ENCODE measurements around the gene BICDL2.
A peak's percentile ranks its signal among the peaks of the same experiment; 100 is the strongest.

The BICDL2 gene

GRCh38 chr16:3008690-3009037 lies 28.1 kb downstream of the BICDL2 start:
- DNase-seq = no peak

- DNase-seq = no peak
These were observed 28.6 kb downstream of the BICDL2 start for GRCh38 chr16:3007957-3008689.

DNA sequence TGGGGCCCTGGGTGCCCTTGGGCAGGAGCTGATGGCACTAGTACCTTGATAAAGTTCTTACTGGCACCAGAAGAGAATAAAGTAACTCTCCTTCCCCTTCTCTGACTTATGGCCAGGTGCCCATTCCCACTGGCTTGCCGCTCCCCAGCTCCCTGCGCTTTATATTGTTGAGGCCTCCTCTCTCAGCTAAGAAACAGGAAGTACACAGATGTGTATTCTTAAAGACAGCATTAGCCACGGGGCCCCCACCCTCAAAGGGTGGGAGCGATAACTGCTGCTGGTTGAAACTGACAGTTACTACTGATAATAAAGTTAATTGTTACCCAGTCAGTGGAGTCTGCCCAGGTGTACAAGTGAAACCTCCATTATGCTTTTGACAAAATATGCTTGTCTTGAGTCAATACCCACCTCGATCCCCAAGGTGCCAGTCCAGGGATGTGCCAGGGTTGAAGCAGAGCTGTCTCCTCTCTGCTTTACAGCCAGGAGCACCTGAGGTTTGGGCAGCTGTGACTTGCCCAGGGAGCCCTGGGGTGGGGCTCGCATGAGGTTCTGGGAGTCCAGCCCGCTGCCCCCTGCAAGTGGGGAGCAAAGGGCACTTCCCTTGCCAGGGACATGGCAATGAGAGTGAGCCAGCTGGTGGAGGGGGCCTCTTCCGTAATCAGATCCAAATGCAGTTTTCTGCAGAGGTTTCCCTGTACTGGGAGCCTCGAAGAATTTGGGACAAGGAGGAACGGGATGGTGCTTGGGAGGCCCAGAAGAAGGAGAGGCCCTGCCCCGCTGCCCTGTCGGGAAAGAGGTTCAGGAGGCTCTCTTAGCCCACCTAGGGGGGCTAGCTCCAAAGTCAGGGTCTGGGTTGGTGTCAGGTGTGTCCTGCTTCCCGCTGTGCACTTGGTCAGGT lies 29.4 kb downstream of the BICDL2 start:
- no peak for DNase-seq

DNA sequence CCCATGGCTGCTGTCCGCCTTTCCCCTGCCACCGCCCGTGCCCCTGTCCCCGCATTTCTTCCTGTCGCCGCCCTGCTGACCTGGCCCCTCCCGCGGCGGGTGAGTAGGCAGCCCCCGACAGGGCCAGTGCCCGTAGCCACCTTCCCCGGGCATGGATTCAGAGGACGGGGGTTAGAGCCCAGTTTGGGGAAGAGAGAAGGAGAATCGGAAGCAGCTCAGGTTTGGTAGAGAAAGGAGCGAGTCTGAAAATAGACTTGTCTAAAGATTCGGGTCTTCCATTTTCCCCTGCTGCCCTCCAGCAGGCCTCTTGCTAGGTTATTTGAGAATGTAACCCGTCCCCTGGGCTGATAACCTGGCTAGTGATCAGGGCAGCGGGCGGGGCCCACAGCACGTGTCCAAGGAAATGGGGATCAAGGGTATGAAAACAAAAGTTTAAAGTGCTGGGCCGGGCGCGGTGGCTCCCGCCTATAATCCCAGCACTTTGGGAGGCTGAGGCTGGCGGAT lies 31.9 kb downstream of the BICDL2 start:
- no peak for DNase-seq

DNA sequence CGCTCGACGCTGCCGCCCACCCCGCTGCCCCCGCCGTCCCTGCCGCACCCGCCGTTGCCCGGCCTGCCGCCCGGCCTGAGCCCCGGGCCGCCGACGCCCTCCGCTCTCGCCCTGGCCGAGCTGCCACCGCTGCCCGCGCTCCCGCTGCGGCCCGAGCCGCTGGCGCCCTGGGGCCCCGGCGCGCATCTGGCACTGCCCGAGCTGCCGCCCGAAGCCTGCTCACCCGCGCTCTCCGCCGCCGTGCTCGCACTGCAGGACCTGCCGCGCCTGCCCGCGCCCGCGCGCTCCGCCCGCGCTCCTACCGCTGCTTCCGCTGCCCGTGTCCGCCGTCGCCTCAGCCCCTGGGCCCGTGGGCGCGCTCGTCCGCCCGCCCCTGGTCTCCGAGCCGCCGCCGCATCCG lies 32.4 kb downstream of the BICDL2 start:
- DNase-seq = peak in 1 of 2 experiments; percentile 25

GRCh38 chr16:3003582-3004270 lies 33.0 kb downstream of the BICDL2 start:
- peak; percentile 96 to 97 for DNase-seq

DNA sequence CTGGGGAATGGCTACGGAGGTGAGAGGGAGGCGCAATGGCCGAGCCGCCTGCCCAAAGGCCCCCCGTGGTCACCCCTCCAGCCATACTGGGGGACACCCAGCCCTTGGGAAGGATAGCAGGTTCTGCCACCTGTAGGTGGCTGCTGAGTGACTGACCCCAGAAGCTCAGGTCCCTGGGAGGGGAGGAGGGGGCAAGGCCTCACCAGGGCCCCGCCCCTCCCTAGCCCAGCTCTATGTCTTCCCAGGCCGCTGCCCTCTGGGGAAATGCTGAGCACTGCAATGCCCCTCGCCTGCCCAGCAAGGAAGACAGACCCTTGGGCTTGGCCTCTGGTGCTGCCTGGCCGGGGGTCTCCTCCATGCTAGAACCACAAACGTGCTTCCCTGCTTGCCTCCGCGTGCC lies 35.4 kb downstream of the BICDL2 start:
- no peak for DNase-seq

- DNase-seq = no peak
These were observed 36.2 kb downstream of the BICDL2 start for GRCh38 chr16:3000540-3000939.

DNA sequence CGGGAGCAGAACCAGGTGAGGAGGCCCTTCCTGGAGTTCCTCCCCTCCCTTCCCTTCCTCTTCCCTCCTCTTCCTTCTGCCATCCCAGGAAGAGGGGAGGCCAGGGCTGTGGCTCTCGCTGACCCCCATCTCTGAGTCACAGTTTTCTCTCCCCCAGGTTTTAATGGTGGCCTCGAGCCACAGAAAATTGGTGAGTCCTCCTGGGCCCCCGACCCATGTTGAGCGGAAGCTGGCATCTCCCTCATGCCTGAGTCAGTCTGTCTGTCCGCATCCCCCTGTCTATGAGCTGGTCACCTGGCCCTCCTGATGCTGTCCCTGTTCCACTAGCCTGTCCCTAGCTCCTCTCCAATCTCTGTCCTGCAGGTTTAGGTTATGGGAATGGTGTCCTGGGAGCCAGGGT lies 36.8 kb downstream of the BICDL2 start:
- no peak for DNase-seq

DNA sequence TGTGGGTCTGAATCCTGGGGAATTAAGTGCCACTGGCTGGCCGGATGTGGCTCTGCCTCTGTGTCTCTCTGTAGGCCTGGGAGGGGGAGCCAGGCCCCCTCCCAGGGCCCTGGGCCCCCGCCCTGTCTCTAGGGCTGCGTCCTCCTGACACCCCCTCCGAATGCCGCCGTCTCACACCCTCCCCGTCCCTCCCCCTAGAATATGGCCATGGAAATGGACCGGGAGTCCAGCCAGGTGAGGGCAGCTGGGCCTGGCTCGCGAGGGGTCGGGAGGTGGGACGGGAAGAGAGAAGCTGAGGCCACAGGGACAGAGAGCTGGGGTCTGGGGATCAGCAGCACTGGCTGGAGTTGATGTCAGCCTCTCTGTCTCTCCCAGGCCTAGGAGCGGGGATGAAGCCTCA lies 40.4 kb downstream of the BICDL2 start:
- DNase-seq = no peak

GRCh38 chr16:2992383-2993081 lies 44.2 kb downstream of the BICDL2 start:
- DNase-seq = no peak

- no peak for DNase-seq
These were observed 45.0 kb downstream of the BICDL2 start for GRCh38 chr16:2991566-2992261.

GRCh38 chr16:2990891-2991290 lies 45.9 kb downstream of the BICDL2 start:
- DNase-seq = no peak

GRCh38 chr16:2988590-2989099 lies 48.1 kb downstream of the BICDL2 start:
- DNase-seq = no peak

DNA sequence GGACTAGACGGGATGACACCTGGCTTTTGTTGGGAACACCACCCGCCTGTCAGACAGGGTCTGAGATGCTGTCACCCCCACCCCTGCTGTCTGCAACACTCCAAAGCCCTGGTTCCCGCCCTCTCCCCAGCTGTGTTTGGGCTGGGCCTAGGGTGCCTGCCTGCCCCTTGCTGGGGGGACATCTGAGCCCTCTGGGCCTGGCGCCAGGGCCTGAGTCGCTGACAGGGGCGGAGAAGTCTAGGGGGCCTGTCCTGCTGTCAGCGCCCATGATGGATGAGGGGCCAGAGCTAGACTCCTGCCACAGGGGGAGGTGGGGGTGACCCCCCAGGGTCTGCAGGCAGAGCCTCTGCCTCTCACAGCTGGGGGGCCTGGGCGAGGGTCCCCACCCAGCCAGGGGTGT lies 48.9 kb downstream of the BICDL2 start:
- DNase-seq = no peak

DNA sequence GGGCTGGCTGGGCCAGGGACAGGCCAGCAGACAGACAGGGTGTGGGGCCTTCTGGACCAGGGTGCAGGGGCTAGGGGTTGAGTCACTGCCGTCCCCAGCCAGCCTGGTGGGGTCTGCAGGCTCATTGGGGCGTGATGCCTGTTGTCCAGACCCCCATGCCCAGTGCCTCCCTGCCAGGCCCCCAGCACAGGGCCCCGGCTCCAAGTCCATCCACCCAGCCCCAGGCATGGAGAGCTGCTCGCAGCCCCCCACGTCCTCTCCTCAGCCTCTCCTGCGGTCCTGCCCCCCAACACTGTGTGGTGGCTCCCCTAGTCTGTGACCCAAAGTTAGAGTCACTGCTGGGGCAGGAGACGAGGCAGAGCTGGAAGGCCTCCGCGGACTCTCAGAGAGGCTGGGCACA lies 49.5 kb downstream of the BICDL2 start:
- no peak for DNase-seq

DNA sequence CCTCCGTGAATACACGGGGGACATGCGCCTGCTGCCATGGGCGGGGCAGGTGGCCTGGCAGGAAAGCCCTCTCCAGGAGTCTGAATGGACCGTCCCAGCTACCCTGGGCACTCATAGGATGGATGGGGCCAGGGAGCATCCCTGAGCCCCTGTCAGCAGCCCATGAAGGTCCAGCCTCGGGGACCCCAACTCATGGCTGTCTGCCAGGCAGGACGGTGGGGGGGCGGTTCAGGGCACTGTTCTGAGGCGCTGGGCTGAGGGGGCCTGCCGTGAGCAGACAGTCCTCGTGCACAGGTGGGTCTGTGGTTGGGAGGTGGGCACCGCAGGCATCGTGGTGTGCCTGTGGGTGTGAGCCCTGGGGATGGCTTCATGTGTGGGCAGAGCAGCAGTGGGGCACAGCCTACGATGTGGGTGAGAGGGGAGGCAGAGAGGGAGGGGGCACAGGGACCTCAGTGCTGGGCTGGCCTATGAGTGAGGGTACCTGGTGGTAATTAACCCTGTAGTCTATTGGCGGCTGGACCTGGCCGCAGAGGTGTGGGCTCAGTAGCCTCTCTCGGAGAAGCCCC lies 50.0 kb downstream of the BICDL2 start:
- no peak for DNase-seq

DNA sequence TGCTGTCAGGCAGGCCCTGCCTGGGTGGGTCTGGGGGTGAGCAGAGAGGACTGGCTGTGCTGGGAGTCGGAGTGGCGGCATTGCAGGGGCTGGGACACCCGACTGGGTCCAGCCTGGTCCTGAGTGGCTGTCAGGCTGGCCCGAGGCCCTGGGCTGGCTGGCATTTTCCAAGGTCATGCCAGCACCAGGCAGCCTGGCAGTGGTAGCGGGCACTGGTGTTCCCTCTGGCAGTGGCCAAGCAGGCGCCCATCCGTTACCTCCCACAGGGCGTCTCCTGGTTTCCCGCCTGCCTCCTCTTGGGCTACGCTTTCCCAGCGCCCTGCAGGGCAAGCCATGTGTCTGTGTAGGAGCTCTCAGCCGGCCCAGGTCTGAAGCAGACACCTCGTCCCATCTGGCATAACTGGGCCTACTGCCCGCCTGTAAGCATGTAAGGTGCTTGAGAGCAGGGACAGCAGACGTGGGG lies 50.8 kb downstream of the BICDL2 start:
- no peak for DNase-seq

DNA sequence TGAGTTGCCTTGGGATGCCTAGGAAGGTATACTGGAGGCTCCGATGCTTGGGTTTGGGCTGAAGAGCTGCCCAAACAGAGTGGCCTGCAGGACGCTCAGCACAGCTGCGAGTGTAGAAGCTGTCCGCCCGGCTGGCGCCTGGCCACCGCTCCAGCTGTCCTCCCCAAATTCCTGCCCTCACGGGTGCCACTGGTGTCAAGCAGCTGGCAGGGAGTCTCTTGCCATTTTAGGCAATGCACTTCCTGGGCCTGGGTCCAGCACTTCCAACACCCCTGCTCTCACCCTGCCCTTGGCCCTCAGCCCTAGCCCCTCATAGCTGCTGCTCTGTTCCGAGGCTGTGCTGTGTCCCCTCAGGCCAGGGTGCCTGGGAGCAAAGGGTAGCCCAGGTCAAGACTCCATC lies 51.3 kb downstream of the BICDL2 start:
- DNase-seq = no peak

DNA sequence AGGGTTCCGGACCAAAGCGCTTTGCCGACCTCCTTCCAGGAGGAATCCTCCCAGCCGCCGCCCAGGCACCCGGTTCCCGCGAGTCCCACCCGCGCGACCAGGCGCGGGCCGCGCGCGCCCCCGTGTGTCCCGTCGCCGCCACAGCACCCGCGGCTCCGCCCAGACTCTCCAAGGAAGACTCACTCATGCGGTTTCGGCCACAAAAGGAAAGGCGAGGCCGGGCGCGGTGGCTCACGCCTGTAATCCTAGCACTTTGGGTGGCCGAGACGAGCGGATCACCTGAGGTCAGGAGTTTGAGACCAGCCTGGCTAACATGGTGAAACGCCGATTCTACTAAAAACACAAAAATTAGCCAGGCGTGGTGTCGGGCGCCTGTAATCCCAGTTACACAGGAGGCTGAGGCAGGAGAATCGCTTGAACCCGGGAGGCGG lies 53.0 kb downstream of the BICDL2 start:
- peak; percentile 82 to 87 for DNase-seq

GRCh38 chr16:2982402-2982801 lies 54.3 kb downstream of the BICDL2 start:
- DNase-seq = no peak

DNA sequence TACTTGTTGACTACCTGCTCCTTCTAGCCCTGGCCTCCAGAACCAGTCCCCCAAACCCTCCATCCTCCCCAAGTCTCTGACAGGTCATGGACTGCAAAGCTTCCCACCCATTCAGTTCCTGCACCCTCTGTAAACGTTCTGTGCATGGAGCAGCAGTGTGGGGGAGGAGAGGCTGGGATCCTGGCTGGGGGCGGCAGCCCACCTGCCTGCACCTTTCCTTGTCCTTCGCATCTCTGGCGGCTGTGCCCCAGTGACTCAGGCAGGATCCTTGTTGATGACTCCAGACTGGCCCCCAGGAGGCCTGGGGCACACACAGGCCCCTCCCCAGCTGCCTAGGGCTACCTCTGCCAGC lies 54.9 kb downstream of the BICDL2 start:
- no peak for DNase-seq

Measured in activated CD4-positive, alpha-beta T cell treated with anti-CD3 and anti-CD28 coated beads, Interleukin-2, amount 50 U/mL, for 48 hours (primary cell).